ENCODE results near the gene CNKSR2. TPM values are rescaled to one million over a fixed set of nuclear protein-coding genes. Genes with fewer than 3 reads are reported as not detected.

Gene CNKSR2
- total and polyA plus RNA-seq, 2 of the 13 experiments (the other 11 are each of a cell fraction or from before 2014, with no cell fraction given): not detected

- TF ChIP-seq REST (IDR thresholded peaks at IDR 0.05; ENCODE audit: borderline replicate concordance in 1 of 2, low read depth in 1 of 2, low read length in 2 of 2) (no peak), ZNF296 (CRISPR knock-in tag; conservative IDR thresholded peaks at IDR 0.05) (no peak), HNRNPK (IDR thresholded peaks at IDR 0.05; ENCODE audit: low read depth, low read length, poor library complexity, severe bottlenecking) (no peak), IRF2 (CRISPR knock-in tag; IDR thresholded peaks at IDR 0.05) (no peak), ZNF878 (CRISPR knock-in tag; IDR thresholded peaks at IDR 0.05) (no peak), E2F5 (CRISPR knock-in tag; conservative IDR thresholded peaks at IDR 0.05) (no peak), NCOA2 (CRISPR knock-in tag; IDR thresholded peaks at IDR 0.05) (no peak), TEAD3 (CRISPR knock-in tag; optimal IDR thresholded peaks at IDR 0.05; ENCODE audit: borderline replicate concordance) (no peak), ZNF501 (CRISPR knock-in tag; IDR thresholded peaks at IDR 0.05) (no peak)
These were observed 62.8 kb downstream of the CNKSR2 start (continued) for GRCh38 chrX:21437036-21437435.

- Histone ChIP-seq H3K9ac (ENCODE audit: insufficient read depth, low read depth, low read length) (no peak overlapping the region), H3K4me2 (ENCODE audit: low read depth, low read length) (no peak overlapping the region), H3K36me3 (replicated peaks in 1 of 2; ENCODE audit: control insufficient read depth in 1 of 2, insufficient read depth in 2 of 2, low read length in 2 of 2) (no peaks in the 10 kb centered on the region), H3K79me2 (ENCODE audit: insufficient read depth, low read length) (no peaks in the 10 kb centered on the region), H2AFZ (ENCODE audit: low read length) (no peak overlapping the region), H4K20me1 (ENCODE audit: insufficient read depth, low read length) (no peaks in the 10 kb centered on the region), H3K27ac (ENCODE audit: extremely low read length, insufficient read depth, low read length) (no peak overlapping the region), H3K4me1 (ENCODE audit: insufficient read depth, low read length) (no peaks in the 10 kb centered on the region), H3K27me3 (ENCODE audit: control insufficient read depth in 1 of 2, insufficient read depth in 2 of 2, low read length in 2 of 2) (no peaks in the 10 kb centered on the region), H3K4me3 (replicated peaks in 1 of 3; ENCODE audit: insufficient read depth in 1 of 3, low read depth in 2 of 3, low read length in 3 of 3) (no peak overlapping the region), H3K9me3 (ENCODE audit: low read length) (no peaks in the 10 kb centered on the region)
- WGBS (ENCODE audit: low lambda C conversion rate): 0% methylated on average over 1 of the region's 1 CpG
- ChIA-PET POLR2A (no interaction called here), CTCF (ENCODE audit: low intra/inter-chr PET ratio, low total read pairs) (no interaction called here)
- ATAC-seq (no peak), FAIRE-seq (no peak), DNase-seq (ENCODE audit: low spot score) (no peak)
- no TSS peak for BruUV-seq (replicated peaks)
- in situ Hi-C loops (cut with HindIII; ENCODE audit: extremely low pct_ligation_motif_present, low pct_unique_long_range_greater_than_20kb) (no loop called here), intact Hi-C loops (cut with micrococcal nuclease; ENCODE audit: unreplicated experiment) (no loop called here)
- TF ChIP-seq IRF1 (CRISPR knock-in tag; IDR thresholded peaks at IDR 0.05; ENCODE audit: low read depth) (no peak), ZBTB43 (CRISPR knock-in tag; conservative IDR thresholded peaks at IDR 0.05) (no peak), ETV5 (CRISPR knock-in tag; IDR thresholded peaks at IDR 0.05; ENCODE audit: borderline replicate concordance) (no peak), CHD2 (IDR thresholded peaks at IDR 0.05; ENCODE audit: low read depth, low read length) (no peak), POGZ (CRISPR knock-in tag; IDR thresholded peaks at IDR 0.05) (no peak), ZNF329 (CRISPR knock-in tag; IDR thresholded peaks at IDR 0.05; ENCODE audit: low read depth) (no peak), HNF4G (IDR thresholded peaks at IDR 0.05; ENCODE audit: borderline replicate concordance, low read depth, low read length) (no peak), HNF4G (CRISPR knock-in tag; IDR thresholded peaks at IDR 0.05; ENCODE audit: borderline replicate concordance, low read depth) (no peak)
These were observed 64.6 kb downstream of the CNKSR2 start for GRCh38 chrX:21438792-21439191.

All from HepG2 (cell line).